Fibroblast of the aortic adventitia (primary cell): ENCODE data around the gene PP2D1. TPM values are rescaled to one million over a fixed set of nuclear protein-coding genes. Genes with fewer than 3 reads are reported as not detected.
"Not testable (repeated sequence)": the region's sequence is repeated elsewhere in the genome, so short reads cannot be mapped to it uniquely, and the experiment has no call there.

Source experiments
- DNase-seq: peaks from one replicate; pipeline ENCODE4 v3.0.0-alpha.2; 2010; ENCODE audit warnings: low read depth
- H3K4me3 ChIP-seq: 2 replicates; pipeline ENCODE4 v1.5.1; 2011; ENCODE audit warnings: low read depth, mild to moderate bottlenecking, control low read depth, low read length, moderate library complexity
- CTCF ChIP-seq: IDR thresholded peaks from 2 replicates; pipeline ENCODE4 v1.5.1; 2011; ENCODE audit warnings: mild to moderate bottlenecking, low read length, control low read depth, inconsistent platforms; ENCODE audit not compliant: insufficient read depth
- total RNA-seq: library from RNA; depleted of rRNA; stranded (reverse); fragments of >200 nt; gene quantifications from 2 replicates; pipeline ENCODE4 v1.2.3, GENCODE V29; 2012; ENCODE audit warnings: low replicate concordance

Gene PP2D1
- total RNA-seq, 1 donor = not detected

GRCh38 chr3:20039765-20040547, 27.9 kb upstream of the PP2D1 start, which contains the start of gene KAT2B:
TSS of gene KAT2B (plus strand) at chr3:20040446. CDS start at chr3:20040478, 32 bp downstream.
- peak within 1 kb of the TSS; percentile 82 for H3K4me3 ChIP-seq
- TF ChIP-seq CTCF = peak; percentile 57
- DNase-seq = peak; percentile 49

- TF ChIP-seq CTCF = no peak
- no peak for DNase-seq
- peak overlapping the region; percentile 82 for H3K4me3 ChIP-seq
Observed at GRCh38 chr3:20039466-20039764, 27.4 kb upstream of the PP2D1 start.

GRCh38 chr3:20038699-20039465, 26.8 kb upstream of the PP2D1 start:
- H3K4me3 ChIP-seq = peak overlapping the region; percentile 82
- DNase-seq = no peak
- no peak for TF ChIP-seq CTCF

GRCh38 chr3:20037255-20037996, 25.4 kb upstream of the PP2D1 start:
- no peak for DNase-seq
- peak; percentile 17 for TF ChIP-seq CTCF

GRCh38 chr3:20035019-20035418, 23.0 kb upstream of the PP2D1 start:
- H3K4me3 ChIP-seq = no peak overlapping the region
- DNase-seq = no peak
- TF ChIP-seq CTCF = no peak

More at GRCh38 chr3:20037255-20037996, 25.4 kb upstream of the PP2D1 start:
- H3K4me3 ChIP-seq = no peak overlapping the region

GRCh38 chr3:20031939-20032338, 19.9 kb upstream of the PP2D1 start:
- not testable (repeated sequence) for H3K4me3 ChIP-seq, DNase-seq

GRCh38 chr3:20028905-20029331, 16.9 kb upstream of the PP2D1 start:
- no peak for TF ChIP-seq CTCF
- DNase-seq = no peak
- H3K4me3 ChIP-seq = no peak overlapping the region
